Lung (tissue), 12 donors: ENCODE measurements around the gene INSL4. TPM values are rescaled to one million over a fixed set of nuclear protein-coding genes. Genes with fewer than 3 reads are reported as not detected.

ENCODE experiments used
- ATAC-seq: fragments of 200-7000 bp; cut with Tn5 transposase; one replicate; pipeline ENCODE4 v1.9.1; 2020; ENCODE audit warnings: moderate number of reproducible peaks; ENCODE audit not compliant: insufficient read depth, low FRiP score
- DNase-seq, 3 donors: peaks; one replicate each; pipeline ENCODE4 v3.0.0-alpha.2; 2013 to 2017
- H3K27ac ChIP-seq, 2 donors: one replicate each; pipeline ENCODE4 v1.5.1; 2013; ENCODE audit warnings: mild to moderate bottlenecking in 2 of 2, moderate library complexity in 2 of 2, control low read depth in 1 of 2, inconsistent platforms in 1 of 2, low read depth in 1 of 2, low read length in 1 of 2
- H3K27me3 ChIP-seq, 3 donors: one replicate each; pipeline ENCODE4 v1.5.1; 2013; ENCODE audit warnings: low read length in 2 of 3; ENCODE audit not compliant: control insufficient read depth in 3 of 3, insufficient read depth in 3 of 3
- H3K36me3 ChIP-seq, 4 donors: one replicate each; pipeline ENCODE4 v1.5.1; 2013; ENCODE audit warnings: low read length in 4 of 4, mild to moderate bottlenecking in 1 of 4, moderate library complexity in 1 of 4; ENCODE audit not compliant: control insufficient read depth in 4 of 4, insufficient read depth in 4 of 4
- H3K4me1 ChIP-seq, 5 donors: one replicate each; pipeline ENCODE4 v1.5.1; 2013; ENCODE audit warnings: low read length in 5 of 5, mild to moderate bottlenecking in 2 of 5, moderate library complexity in 1 of 5; ENCODE audit not compliant: control insufficient read depth in 5 of 5, insufficient read depth in 5 of 5
- H3K4me3 ChIP-seq: one replicate; pipeline ENCODE4 v1.5.1; 2013; ENCODE audit warnings: mild to moderate bottlenecking, control low read depth, moderate library complexity
- H3K9ac ChIP-seq, 2 donors: one replicate each; pipeline ENCODE4 v1.5.1; 2013; ENCODE audit warnings: low read length in 2 of 2, control low read depth in 1 of 2; ENCODE audit not compliant: insufficient read depth in 1 of 2
- H3K9me3 ChIP-seq, 4 donors: one replicate each; pipeline ENCODE4 v1.5.1; 2013; ENCODE audit warnings: low read length in 3 of 4, mild to moderate bottlenecking in 1 of 4, moderate library complexity in 1 of 4; ENCODE audit not compliant: control insufficient read depth in 4 of 4, insufficient read depth in 3 of 4
- CTCF ChIP-seq: IDR thresholded peaks from 2 replicates; pipeline ENCODE4 v1.5.1; 2012; ENCODE audit warnings: mild to moderate bottlenecking; ENCODE audit errors: control extremely low read depth, extremely low read depth
- WGBS, 2 donors: extraction: QIAGEN DNeasy Blood & Tissue Kit; methylation state at CpG; one replicate each; pipeline ENCODE4 v1.1.7; 2013; 5-methylcytosine and 5-hydroxymethylcytosine counted together
- polyA plus RNA-seq, 2 donors: library from polyadenylated mRNA; stranded (reverse); fragments of 200-250 nt; gene quantifications; one replicate each; pipeline ENCODE4 v1.2.1, GENCODE V29; 2013
- total RNA-seq, 2 donors: library from RNA; depleted of rRNA in 1 of 2; stranded (reverse); fragments of >200 nt in 1 of 2; gene quantifications; one replicate each; pipeline ENCODE4 v1.2.1, GENCODE V29; 2014 to 2021
- donor health status: control.
- donor health status: control.
- donor health status: Bipolar disorder and iron deficiency.
- donor health status: healthy.
- donor health status: DM: yes; HTN: yes; CAD: no.

INSL4 gene
- total and polyA plus RNA-seq, 4 donors = not detected

GRCh38 chr9:5263351-5264218 lies 32.4 kb downstream of the INSL4 start:
- no peak overlapping the region for H3K27ac ChIP-seq
- no peaks in the 10 kb centered on the region for H3K9me3 ChIP-seq
- TF ChIP-seq CTCF = no peak
- H3K27me3 ChIP-seq = no peaks in the 10 kb centered on the region
- no peak for ATAC-seq
- H3K9ac ChIP-seq = no peak overlapping the region
- no peaks in the 10 kb centered on the region for H3K36me3 ChIP-seq
- 50 to 52% methylated on average over 5 of the region's 5 CpGs for WGBS, 2 donors
- peak in 2 of 3 donors; percentile 1 to 8 for DNase-seq
- H3K4me3 ChIP-seq = no peak overlapping the region
- no peaks in the 10 kb centered on the region for H3K4me1 ChIP-seq

- no peak for TF ChIP-seq CTCF
- Histone ChIP-seq H3K36me3 (no peaks in the 10 kb centered on the region), H3K4me3 (no peak overlapping the region), H3K27ac (no peak overlapping the region), H3K27me3 (no peaks in the 10 kb centered on the region), H3K4me1 (no peaks in the 10 kb centered on the region), H3K9me3 (no peaks in the 10 kb centered on the region), H3K9ac (no peak overlapping the region)
- no peak for DNase-seq
- no peak for ATAC-seq
Observed at GRCh38 chr9:5264219-5264595, 33.0 kb downstream of the INSL4 start.

DNA sequence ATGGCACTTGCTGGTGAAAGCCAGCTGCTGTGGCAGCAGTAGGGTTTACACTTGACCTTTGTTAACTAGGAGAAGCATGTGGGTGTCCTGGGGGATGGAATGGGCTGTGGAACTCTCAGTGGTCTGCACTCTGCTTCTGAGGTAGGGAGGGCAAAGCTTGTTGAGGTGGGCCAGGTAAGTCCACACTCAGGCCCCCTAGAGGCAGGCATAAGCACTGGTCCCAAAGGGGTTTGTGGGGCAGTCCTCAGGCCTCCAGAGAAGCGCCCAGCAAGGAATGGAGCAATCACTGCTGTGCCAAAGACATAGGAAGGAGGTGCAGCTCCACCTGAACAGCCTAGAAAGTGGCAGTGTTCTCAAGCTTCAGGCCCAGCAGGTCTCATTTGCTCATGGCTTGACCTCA lies 34.7 kb downstream of the INSL4 start:
- TF ChIP-seq CTCF = no peak
- ATAC-seq = no peak
- no peak for DNase-seq
- Histone ChIP-seq H3K36me3 (no peaks in the 10 kb centered on the region), H3K4me3 (no peak overlapping the region), H3K9ac (no peak overlapping the region), H3K27ac (no peak overlapping the region), H3K27me3 (no peaks in the 10 kb centered on the region), H3K4me1 (no peaks in the 10 kb centered on the region), H3K9me3 (no peaks in the 10 kb centered on the region)
- 21 to 92% methylated on average over 1 of the region's 1 CpG for WGBS, 2 donors
